Left colon (tissue), 2 donors: ENCODE measurements around the gene KCNF1. TPM values are rescaled to one million over a fixed set of nuclear protein-coding genes. Genes with fewer than 3 reads are reported as not detected.

Source experiments
- ATAC-seq: fragments of 200-7000 bp; cut with Tn5 transposase; one replicate; pipeline ENCODE4 v1.9.1; 2020; ENCODE audit warnings: mild to moderate bottlenecking, moderate library complexity
- DNase-seq, 2 donors: peaks; one replicate each; pipeline ENCODE4 v3.0.0-alpha.2; 2020
- intact Hi-C, 2 donors: fragments of 100-400 bp; cut with DNase I in 1 of 2; cut with micrococcal nuclease in 1 of 2; formaldehyde crosslinking; loops; one replicate each; pipeline versions ENCODE4 v1.11.2 to v1.14.0; 2022; cut with DNase I, micrococcal nuclease
- total RNA-seq, 2 donors: library from RNA; stranded (reverse); fragmentation: NEBNext Ultra II Directional; extraction: Animal tissue kit (Norgen Biotek cat#: 25700); gene quantifications; one replicate each; pipeline ENCODE4 v1.2.1, GENCODE V29; 2021
- donor health status: DM: no; HTN: no; CAD: no.
- donor health status: DM: yes; HTN: yes; CAD: no.

The KCNF1 gene
- total RNA-seq, 2 donors from 2014 or later, result 0.43 to 1.1 TPM

DNA sequence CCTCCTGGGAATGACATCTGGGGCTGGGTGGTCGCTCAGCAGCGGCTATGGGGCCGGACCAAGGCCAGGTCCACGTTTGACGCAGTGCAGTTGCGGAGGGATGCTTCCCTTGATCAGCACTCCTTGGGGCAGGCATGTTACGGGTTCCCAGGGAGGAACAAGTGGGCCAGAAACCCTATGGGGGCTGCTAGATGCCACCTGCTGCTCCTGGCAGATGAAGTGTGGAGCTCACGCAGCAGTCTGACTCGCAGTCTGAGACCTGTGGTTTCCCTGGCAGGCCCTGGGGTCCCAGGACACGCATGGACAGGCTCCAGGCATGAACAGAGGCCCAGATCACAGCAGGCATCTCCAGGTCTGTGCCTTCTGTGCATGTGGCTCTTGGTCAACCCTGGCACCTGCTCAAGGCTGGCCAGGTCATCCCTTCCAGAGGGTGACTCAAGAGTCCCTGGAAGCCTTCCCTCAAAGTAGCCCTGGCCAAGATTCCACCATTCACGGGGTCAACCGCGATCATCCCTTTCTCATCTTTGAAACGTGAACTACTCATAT lies 20.0 kb downstream of the KCNF1 start:
- no peak for DNase-seq
- no peak for ATAC-seq
- intact Hi-C loops, result no loop called here

DNA sequence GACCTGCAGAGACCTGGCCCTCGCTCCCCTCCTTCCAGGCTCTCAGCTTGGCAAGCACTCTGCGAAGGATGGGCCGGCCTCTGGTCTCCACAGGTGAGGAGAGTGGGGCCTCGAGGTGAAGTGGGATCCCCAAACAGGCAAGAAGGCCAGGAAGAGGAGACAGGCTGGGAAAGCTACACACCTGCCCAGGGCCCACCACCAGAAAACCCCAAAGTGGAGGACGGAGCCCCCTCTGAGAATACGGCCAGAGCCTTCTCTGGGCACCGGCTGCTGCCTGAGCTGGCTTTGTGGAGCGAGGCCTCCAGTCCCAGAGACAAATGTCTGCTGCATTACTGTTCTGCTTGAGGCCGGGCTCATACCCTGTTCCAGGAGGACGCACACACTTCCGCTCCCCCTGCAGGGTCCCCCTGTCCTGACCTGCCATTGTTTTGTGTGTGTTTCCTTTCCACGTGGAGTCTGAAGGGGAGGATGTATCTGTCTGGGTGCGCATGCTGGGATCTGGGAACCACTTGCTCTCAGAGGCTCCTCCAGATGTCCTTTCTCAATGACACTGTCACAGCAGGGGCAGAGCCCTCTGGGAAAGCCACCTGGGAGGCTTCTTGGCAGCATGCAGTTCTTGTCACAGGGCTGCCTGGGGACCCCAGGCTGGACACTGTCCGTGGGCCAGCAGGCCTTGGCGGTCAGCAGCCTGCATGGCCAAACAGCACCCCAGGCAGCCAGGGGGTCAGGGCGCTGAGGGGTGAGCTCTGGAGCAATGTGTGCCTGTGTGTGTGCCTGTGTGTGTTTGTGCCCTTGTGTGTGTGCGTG lies 20.8 kb downstream of the KCNF1 start:
- no peak for DNase-seq
- ATAC-seq, result no peak
- intact Hi-C loops, result no loop called here

DNA sequence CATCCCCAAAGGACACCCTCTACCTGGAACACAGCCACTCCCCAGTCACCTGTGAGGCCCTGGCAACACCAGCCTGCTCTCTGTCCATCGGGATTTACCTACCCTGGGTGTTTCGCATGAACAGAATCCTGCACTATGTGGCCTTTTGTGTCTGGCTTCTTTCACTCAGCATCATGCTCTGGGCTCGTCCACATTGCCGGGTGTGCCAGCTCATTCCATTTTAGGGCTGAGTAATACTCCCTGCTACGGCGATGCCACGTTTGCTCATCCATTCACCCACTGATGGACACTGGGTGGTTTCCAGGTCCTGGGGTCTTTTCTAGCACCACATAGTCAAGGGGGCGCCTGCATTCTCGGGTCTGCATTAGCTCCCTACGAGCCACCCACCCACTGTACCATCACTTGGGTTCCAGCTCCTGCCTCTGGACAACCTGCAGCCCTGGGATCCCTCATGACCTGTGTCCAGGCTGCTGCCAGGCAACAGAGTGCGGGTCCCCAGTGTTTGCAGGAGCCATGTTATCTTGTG lies 22.0 kb downstream of the KCNF1 start:
- intact Hi-C loops, result no loop called here
- DNase-seq (no peak), ATAC-seq (no peak)

DNA sequence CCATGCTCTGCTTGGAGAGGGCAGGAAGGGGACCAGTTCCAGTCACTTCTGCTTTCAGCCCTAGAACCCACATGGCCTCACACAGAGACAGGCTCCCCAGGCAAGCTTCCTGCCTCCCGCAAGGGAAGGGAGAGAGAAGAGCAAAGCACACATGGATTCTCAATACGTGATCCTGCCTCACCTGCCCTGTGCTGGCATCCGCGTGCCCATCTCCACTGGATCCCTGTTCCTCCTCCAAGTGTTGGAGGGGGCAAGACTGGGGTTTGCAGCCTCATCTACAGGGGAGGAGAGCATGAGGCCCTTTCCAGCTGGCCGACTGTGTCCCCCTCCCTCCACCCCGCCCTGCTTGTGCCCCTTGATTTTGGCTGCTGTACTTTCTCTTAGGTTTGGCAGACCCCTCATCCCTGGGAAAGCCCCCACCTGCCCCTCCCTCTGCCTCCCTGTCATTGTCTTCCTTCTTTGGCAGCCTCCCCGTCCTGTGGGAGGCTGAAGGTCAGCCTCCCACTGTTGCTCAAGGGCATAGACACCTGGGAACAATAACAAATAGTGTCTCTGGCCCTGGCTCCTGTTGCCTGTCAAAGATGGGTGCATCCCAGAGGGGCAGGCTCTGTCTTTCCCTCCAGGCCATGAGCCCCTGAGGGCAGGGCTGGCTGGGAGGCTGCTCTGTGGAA lies 22.7 kb downstream of the KCNF1 start:
- intact Hi-C loops, result no loop called here
- no peak for ATAC-seq

DNA sequence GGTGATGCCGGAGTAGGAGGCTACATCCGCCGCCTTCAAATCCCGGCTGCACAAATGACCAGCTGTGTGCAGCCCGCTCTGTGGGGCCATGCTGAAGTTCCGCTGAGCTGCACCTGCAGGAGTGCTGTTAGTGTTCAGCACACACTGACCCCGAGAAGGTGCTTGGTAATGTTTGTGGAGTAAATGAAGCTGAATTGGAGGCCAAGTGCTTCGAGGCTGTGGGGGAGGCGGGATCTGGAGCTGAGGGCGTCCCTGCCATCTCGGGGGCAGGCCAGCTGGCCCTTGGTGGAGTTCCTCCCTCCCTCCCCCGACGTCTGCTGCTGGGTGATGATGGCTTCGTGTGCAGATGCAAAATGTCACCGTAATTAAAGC lies 23.2 kb downstream of the KCNF1 start:
- ATAC-seq, result no peak
- no peak for DNase-seq
- intact Hi-C loops, result no loop called here

More for the DNA sequence above, 22.7 kb downstream of the KCNF1 start:
- DNase-seq, result no peak

DNA sequence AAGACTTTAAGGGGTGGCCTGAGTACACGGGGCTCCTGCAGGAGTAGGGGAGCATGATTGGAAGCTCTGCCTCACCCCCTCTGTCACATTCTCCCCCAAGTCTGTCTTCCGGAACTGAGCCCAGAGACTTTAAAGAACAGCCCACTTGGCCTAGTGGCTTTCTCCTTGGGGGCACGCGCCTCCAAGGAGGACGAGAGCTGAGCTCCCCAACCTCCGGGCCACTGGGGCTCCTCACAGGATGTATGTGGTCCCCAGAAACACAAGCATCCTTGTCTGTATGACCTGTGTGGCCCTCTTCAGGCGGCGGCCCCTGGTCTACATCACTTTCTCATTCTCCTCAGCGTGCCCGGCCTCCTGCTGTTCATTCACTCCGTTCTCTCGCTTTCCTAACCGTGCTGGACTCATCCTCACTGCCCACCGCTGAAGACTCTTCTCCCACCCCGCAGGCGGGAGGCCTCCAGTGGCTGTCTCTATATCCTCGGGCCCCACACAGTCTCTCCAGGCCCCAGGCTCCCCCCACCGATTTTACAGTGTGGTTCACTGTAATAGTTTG lies 23.7 kb downstream of the KCNF1 start:
- intact Hi-C loops, result no loop called here
- DNase-seq (no peak), ATAC-seq (no peak)

DNA sequence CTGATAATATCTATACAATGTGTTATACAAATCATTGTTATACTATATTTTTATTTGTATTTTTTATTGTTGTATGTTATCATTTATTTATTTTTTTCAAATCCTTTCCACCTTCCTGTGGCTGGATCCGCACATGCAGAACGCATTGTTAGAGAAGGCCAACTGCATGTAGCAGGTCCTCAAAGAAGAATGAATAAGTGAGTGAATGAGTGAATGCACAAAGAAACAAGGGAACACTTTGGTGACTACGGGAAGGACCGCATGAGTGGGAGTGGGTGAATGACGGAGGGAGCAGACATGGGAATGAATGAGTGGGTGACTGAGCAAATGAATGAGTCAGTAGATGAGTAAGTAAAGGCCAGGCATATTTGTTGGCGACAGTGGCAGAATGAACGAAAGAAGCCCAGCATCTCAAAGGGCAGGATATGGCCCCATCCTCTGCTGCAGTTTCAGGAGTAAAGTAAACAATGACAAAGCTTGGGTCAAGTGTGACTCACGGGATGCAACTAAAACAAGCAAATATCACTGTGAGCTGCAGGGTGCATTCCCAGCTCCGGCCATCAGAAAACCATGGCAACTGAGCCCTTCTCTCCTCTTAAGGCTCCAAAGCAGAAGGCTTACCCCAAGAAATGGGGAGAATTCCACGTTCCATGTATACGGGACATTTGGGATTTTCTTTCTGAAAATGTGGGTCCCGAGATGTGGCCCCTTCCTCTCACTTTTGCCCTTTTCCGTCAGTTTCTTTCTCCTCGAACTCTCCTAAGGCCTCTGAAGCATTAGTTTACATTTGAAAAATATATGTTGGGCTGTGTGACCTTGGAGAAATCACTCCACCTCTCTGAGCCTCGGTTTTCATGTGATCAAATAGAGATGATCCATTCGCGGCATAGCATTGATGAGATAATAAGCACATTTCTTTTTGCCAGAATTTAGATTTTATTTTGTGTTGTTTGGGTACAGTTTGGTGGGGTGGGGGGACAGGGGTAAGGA lies 24.5 kb downstream of the KCNF1 start:
- ATAC-seq (no peak), DNase-seq (no peak)
- intact Hi-C loops, result no loop called here

DNA sequence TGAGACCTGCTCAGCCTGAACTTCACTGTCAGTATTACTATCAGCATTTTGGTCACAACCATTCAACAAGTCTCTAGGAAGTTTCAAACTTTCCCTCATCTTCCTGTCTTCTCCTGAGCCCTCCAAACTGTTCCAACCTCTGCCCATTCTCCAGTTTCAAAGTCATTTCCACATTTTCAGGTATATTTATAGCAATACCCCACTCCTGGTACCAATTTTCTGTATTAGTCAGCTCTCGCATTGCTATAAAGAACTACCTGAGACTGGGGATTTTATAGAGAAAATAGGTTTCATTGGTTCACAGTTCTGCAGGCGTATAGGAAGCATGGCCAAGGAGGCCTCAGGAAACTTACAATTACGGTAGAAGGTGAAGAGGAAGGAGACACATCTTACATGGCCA lies 27.3 kb downstream of the KCNF1 start:
- no peak for ATAC-seq
- intact Hi-C loops, result no loop called here
- DNase-seq, result no peak

DNA sequence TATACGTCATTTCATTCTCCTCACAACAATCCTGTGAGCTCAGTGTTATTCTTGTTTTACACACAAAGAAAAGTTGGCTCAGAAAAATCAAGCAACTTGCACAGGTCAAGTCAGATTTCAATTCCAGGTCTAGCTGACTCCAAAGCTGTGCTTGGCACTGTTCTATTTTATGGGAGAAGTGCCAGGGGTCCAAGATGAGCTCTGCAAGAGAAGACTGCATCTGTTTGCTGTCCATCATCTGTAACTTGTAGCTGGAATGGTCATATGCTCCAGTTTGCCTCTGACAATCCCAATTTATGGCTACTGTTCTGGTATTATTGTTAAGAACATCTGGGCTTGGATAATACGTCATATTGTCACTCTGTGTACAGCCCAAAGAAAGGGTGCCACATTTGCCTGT lies 28.9 kb downstream of the KCNF1 start:
- no peak for DNase-seq
- ATAC-seq, result no peak
- intact Hi-C loops, result no loop called here

DNA sequence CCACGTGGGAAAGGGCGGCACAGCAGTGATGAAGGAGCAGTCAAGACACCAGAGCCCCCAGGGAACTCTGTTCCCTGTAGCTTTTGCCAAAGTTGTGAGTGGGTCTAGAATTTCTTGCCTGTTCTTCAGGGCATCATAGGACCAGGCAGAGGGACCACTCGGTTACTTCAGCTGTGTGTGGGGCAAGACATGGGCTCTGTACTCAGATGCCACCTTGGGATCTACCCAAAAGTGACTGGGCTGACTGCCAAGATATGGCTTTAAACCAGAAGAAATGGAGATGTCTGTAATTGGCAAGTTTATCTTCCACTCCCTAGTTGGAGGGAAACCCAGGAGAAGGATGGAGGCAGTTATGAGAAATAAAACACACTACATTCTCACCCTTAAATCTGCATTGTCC lies 29.6 kb downstream of the KCNF1 start:
- intact Hi-C loops, result no loop called here
- ATAC-seq, result no peak
- DNase-seq, result no peak

DNA sequence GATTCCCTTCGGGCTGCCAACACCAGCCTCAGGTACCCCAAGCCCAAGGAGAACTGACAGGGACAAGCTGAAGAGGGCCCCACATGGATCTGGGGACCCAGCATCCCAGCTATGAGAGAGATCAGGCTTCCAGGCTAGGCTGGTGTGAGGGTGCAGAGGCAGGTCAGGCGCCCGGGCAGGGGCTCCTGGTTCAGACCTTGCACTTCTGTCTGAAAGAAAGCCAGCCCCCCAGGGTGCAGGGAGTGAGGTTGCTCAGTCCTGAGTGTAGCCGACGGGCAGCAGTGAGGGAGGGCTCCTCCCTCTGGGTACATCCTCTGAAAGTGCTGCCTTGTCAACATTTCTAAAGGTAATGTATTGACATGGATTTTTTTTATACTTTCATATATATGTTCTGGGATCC lies 33.1 kb downstream of the KCNF1 start:
- ATAC-seq (no peak), DNase-seq (no peak)
- intact Hi-C loops, result no loop called here

DNA sequence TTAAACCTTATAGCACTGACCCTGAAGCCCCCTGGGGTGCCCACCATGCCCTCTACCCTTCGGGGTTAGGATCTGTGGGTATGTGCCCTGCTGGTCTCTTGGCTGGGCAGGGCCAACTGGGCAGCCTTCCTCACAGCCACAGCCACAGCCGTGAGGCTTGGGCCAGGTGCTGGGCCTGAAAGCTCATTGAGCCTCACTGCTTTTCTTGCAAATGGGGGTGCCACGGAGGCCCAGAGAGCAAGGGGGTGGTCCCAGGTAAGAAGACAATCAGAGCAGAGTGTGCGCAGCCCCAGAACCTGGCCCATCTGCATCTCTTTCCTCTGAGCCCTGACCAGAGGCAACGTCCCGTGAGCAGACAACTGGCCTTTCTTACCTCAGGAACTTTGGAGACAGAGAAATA lies 34.7 kb downstream of the KCNF1 start:
- no peak for DNase-seq
- intact Hi-C loops, result no loop called here
- no peak for ATAC-seq

DNA sequence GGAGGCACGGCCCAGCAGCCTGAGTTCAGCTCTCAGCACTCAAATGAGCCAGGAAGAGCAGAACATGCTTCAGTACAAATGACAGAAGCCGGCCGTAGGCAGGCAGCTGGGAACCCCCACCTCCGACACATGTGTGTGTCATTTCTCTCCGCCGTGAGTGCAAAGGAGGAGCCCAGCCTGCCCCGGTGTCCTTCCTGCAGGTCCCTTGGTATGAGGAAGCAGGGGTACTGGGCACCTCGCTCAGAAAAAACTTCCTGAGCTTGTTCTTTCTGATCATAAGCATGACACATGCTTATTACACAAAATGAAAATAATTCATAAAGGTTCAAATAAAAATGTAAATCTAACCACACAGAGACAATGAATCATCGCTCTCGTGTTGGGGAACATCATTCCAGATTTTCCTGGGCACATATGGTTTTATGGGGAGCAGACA lies 35.3 kb downstream of the KCNF1 start:
- ATAC-seq, result no peak
- DNase-seq, result no peak
- intact Hi-C loops, result no loop called here

DNA sequence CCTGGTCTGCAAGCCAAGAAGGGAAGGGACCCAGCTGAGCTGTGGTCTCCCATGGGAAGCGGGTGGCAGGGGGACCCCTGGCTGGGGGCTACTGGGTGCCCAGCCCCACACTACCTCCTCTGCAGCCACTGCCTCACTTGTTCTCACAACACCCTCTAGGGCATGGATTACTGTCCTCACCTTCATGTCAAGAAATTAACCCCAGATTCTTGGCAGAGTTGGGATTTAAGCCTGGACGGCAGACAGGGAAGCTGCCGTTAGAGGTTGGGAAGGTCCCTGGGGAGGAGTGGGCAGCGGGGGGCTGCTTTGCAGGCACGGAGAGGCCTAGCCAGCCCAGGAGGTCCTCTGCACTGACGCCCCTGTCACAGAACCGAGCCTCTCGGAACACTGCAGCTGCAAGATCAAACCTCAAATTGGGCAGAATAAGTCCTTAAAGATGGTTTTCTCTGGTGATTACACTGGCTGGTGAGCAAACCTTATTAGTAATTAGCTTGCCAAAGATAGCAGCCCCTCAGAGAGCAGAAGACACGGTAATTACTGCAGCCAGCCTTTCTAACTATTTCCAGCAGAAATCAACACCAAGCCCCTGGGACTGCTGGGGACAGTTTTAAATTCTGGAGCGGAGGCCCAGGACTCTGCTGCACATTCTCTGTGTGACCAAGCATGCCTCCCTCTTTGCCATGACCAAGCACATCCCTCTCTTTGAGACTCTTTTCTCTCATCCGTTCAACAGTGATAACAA lies 35.9 kb downstream of the KCNF1 start:
- no peak for ATAC-seq
- DNase-seq, result no peak
- intact Hi-C loops, result no loop called here

DNA sequence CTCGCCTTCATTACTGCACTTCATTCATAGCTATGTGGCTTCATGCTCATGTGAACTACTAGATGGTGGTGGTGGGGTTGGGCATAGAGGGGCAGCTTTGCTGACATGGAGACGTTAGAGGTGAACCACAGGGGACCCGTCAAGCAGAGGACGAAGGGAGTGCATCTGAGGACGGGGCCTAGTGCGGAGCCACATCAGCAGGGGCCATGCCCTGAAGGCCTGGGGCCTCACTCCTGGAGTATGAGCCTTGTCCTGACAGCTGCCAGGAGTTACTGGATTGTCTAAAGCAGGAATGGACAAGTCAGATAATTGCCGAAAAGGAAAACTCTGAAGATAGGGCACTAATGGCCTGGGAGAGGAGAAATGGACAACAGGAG lies 36.4 kb downstream of the KCNF1 start:
- ATAC-seq, result no peak
- intact Hi-C loops, result no loop called here
- no peak for DNase-seq

DNA sequence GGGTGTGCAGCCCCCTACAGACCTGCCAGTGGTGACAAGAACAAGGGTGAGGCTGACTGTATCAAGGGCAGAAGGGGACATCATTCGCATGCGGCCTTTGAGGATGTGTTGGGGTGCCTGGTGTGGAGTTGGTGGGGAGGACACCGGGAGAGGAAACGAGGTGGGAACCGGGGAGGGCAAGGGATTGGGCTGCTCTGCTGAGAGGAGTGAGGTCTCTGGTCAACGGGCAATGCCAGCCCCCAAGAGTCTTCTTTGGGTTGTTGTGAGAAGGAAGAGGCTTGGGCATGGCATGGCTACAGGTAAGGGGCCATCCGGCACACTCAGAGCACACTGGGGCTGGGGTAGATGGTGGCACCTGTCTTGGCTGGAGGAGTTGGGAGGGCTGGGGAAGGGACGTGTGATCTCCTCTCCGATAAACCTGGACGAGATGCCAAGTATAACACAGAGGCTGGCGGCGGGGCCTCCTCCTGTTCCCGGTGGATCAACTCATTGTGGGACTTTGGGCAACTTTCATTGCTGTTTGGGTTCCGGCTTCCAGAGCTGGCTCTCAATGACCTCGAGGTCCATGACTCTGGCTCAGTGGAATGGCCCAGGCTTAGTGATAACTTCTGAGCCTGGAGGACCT lies 37.0 kb downstream of the KCNF1 start:
- DNase-seq (no peak), ATAC-seq (no peak)
- intact Hi-C loops, result no loop called here

DNA sequence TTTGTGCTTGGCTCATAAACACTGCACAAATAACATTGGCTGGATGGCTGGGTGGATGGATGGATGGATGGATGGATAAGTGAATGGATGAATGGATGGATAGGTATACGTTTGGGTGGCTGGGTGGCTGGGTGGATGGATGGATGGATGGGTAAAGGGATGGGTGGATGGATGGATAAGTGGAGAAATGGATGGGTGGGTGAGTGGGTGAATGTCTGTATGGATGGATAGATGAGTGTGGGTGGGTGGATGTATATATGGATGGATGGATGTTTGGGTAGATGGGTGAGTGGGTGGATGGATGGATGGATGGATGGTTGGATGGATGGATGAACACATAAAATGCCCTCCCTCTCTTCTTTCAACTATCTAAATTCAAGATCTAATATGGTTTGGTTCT lies 38.1 kb downstream of the KCNF1 start:
- DNase-seq, result no peak
- intact Hi-C loops, result no loop called here
- ATAC-seq, result no peak
